HepG2 (cell line): ENCODE results near the gene ARHGDIG. TPM values are rescaled to one million over a fixed set of nuclear protein-coding genes. Genes with fewer than 3 reads are reported as not detected.

Experiments used
- ATAC-seq: fragments of 200-7000 bp; cut with Tn5 transposase; 3 replicates; pipeline ENCODE4 v1.9.1; 2020; ENCODE audit warnings: mild to moderate bottlenecking, moderate library complexity
- BruUV-seq: library from RNA; stranded (reverse); fragments of 400-500 nt; replicated peaks from 2 replicates; lab custom pipeline; 2021; lab: Mats Ljungman, UMichigan
- CTCF ChIA-PET: fragments of 300-600 bp; formaldehyde crosslinking; extraction: SDS; loops from one replicate; lab custom pipeline; 2021; ENCODE audit warnings: low total read pairs, inconsistent platforms, low intra/inter-chr PET ratio; lab: Yijun Ruan, JAX
- POLR2A ChIA-PET: fragments of 350-600 bp; sonication (Branson Sonifier 250); formaldehyde crosslinking; loops from one replicate; lab custom pipeline; 2020; ENCODE audit warnings: antibody characterized with exemption, inconsistent platforms; lab: Yijun Ruan, JAX
- DNase-seq: peaks from one replicate; pipeline ENCODE4 v3.0.0-alpha.2; 2015; ENCODE audit warnings: low spot score
- FAIRE-seq: peaks from 3 replicates; lab custom pipeline; 2011; peaks lifted over from hg19 to GRCh38; lab: Jason Lieb, UNC
- H2AFZ ChIP-seq: one replicate; pipeline ENCODE4 v1.6.1; 2011; ENCODE audit warnings: low read length, inconsistent platforms
- H3K27ac ChIP-seq: fragments of 300-600 bp; 3 replicates; pipeline ENCODE4 v1.8.0; 2011; ENCODE audit warnings: mixed run types, mild to moderate bottlenecking, mixed read lengths, low read length, inconsistent platforms; ENCODE audit not compliant: insufficient read depth; ENCODE audit errors: extremely low read length
- H3K27me3 ChIP-seq, 2 experiments: fragments of 200-600 bp in 1 of 2; 2 replicates in 1 of 2; 3 replicates in 1 of 2; pipeline versions ENCODE4 v1.6.0 to v1.8.0; 2011; ENCODE audit warnings: low read length in 2 of 2, mild to moderate bottlenecking in 2 of 2, moderate library complexity in 2 of 2, inconsistent platforms in 1 of 2; ENCODE audit not compliant: insufficient read depth in 2 of 2, control insufficient read depth in 1 of 2
- H3K36me3 ChIP-seq, 2 experiments: fragments of 200-600 bp in 1 of 2; replicated peaks in 1 of 2; 2 replicates in 1 of 2; 3 replicates in 1 of 2; pipeline versions ENCODE4 v1.5.1 to v1.8.0; 2011; ENCODE audit warnings: low read length in 2 of 2, inconsistent platforms in 1 of 2; ENCODE audit not compliant: insufficient read depth in 2 of 2, control insufficient read depth in 1 of 2
- H3K4me1 ChIP-seq: 2 replicates; pipeline ENCODE4 v1.5.1; 2012; ENCODE audit warnings: low read length, inconsistent platforms; ENCODE audit not compliant: insufficient read depth
- H3K4me2 ChIP-seq: 2 replicates; pipeline ENCODE4 v1.6.0; 2011; ENCODE audit warnings: low read depth, low read length, inconsistent platforms
- H3K4me3 ChIP-seq, 3 experiments: fragments of 200-600 bp in 1 of 3; sonication (generic), shearing (Covaris generic) in 1 of 3; replicated peaks in 1 of 3; 2 replicates each; pipeline ENCODE4 v1.5.1; 2011 to 2016; ENCODE audit warnings: low read length in 3 of 3, inconsistent platforms in 2 of 3, low read depth in 2 of 3, mild to moderate bottlenecking in 2 of 3, control low read depth in 1 of 3, mixed read lengths in 1 of 3; ENCODE audit not compliant: insufficient read depth in 1 of 3
- H3K79me2 ChIP-seq: one replicate; pipeline ENCODE4 v1.6.1; 2011; ENCODE audit warnings: low read length, inconsistent platforms; ENCODE audit not compliant: insufficient read depth
- H3K9ac ChIP-seq: 2 replicates; pipeline ENCODE4 v1.6.0; 2011; ENCODE audit warnings: mild to moderate bottlenecking, low read depth, low read length, inconsistent platforms; ENCODE audit not compliant: insufficient read depth
- H3K9me3 ChIP-seq: 2 replicates; pipeline ENCODE4 v1.5.1; 2012; ENCODE audit warnings: mild to moderate bottlenecking, low read length
- H4K20me1 ChIP-seq: 2 replicates; pipeline ENCODE4 v1.6.0; 2011; ENCODE audit warnings: inconsistent platforms, mild to moderate bottlenecking, low read length, moderate library complexity; ENCODE audit not compliant: insufficient read depth
- ATF7 ChIP-seq, 2 experiments: fragments of 450-650 bp in 1 of 2; sonication (generic) in 1 of 2; formaldehyde crosslinking in 1 of 2; IDR thresholded peaks; 2 replicates each; pipeline versions ENCODE4 v1.4.0 to v1.6.1; 2016 to 2020; ENCODE audit warnings: antibody characterized with exemption in 1 of 2, mild to moderate bottlenecking in 1 of 2, missing genetic modification reagents in 1 of 2
- FOXP1 ChIP-seq, 2 experiments: fragments of 450-650 bp in 1 of 2; IDR thresholded peaks; 2 replicates each; pipeline ENCODE4 v1.6.1; 2017 to 2018; ENCODE audit warnings: antibody characterized with exemption in 1 of 2
- FUBP1 ChIP-seq: sonication (generic); formaldehyde crosslinking; IDR thresholded peaks from 2 replicates; pipeline ENCODE4 v1.5.1; 2020; ENCODE audit warnings: missing genetic modification reagents, mild to moderate bottlenecking, borderline replicate concordance
- IRX3 ChIP-seq: sonication (generic); formaldehyde crosslinking; IDR thresholded peaks from 2 replicates; pipeline ENCODE4 v1.8.1; 2023; ENCODE audit warnings: mild to moderate bottlenecking, low read depth, missing genetic modification reagents, borderline replicate concordance
- NR2C2 ChIP-seq: sonication (generic); formaldehyde crosslinking; IDR thresholded peaks from 2 replicates; pipeline ENCODE4 v1.4.0; 2020; ENCODE audit warnings: missing genetic modification reagents, mild to moderate bottlenecking, moderate library complexity, borderline replicate concordance
- POLR2G ChIP-seq: fragments of 200-400 bp; formaldehyde crosslinking; IDR thresholded peaks from 2 replicates; pipeline ENCODE4 v1.6.1; 2018; ENCODE audit warnings: mild to moderate bottlenecking, low read depth, low read length, moderate library complexity
- SMARCC2 ChIP-seq: fragments of 450-650 bp; IDR thresholded peaks from 2 replicates; pipeline ENCODE4 v1.6.1; 2017; ENCODE audit warnings: antibody characterized with exemption, mild to moderate bottlenecking
- THAP9 ChIP-seq: sonication (generic); formaldehyde crosslinking; IDR thresholded peaks from 2 replicates; pipeline ENCODE4; 2020; ENCODE audit warnings: missing genetic modification reagents, mild to moderate bottlenecking, borderline replicate concordance
- ZNF180 ChIP-seq: sonication (generic); formaldehyde crosslinking; IDR thresholded peaks from 2 replicates; pipeline ENCODE4 v1.4.0; 2020; ENCODE audit warnings: low read depth, missing genetic modification reagents, borderline replicate concordance
- ZNF619 ChIP-seq: sonication (generic); formaldehyde crosslinking; IDR thresholded peaks from 2 replicates; pipeline ENCODE4 v1.4.0; 2020; ENCODE audit warnings: mild to moderate bottlenecking, missing genetic modification reagents
- ZNF746 ChIP-seq: sonication (generic); formaldehyde crosslinking; IDR thresholded peaks from 2 replicates; pipeline ENCODE4 v1.8.0; 2022; ENCODE audit warnings: mild to moderate bottlenecking, missing genetic modification reagents
- ZNF749 ChIP-seq: sonication (generic); formaldehyde crosslinking; IDR thresholded peaks from 2 replicates; pipeline ENCODE4 v1.8.0; 2022; ENCODE audit warnings: mild to moderate bottlenecking, missing genetic modification reagents, moderate library complexity, borderline replicate concordance
- ZNF766 ChIP-seq: sonication (generic); formaldehyde crosslinking; IDR thresholded peaks from 2 replicates; pipeline ENCODE4 v1.5.0; 2020; ENCODE audit warnings: missing genetic modification reagents, borderline replicate concordance
- ZNF776 ChIP-seq: sonication (generic); formaldehyde crosslinking; IDR thresholded peaks from 2 replicates; pipeline ENCODE4 v1.4.0; 2020; ENCODE audit warnings: mild to moderate bottlenecking, missing genetic modification reagents
- ZNF784 ChIP-seq: sonication (generic); formaldehyde crosslinking; IDR thresholded peaks from 2 replicates; pipeline ENCODE4 v1.5.1; 2020; ENCODE audit warnings: missing genetic modification reagents, mild to moderate bottlenecking, borderline replicate concordance
- WGBS: methylation state at CpG from one replicate; pipeline ENCODE4 v1.1.6; 2017; ENCODE audit warnings: low lambda C conversion rate; 5-methylcytosine and 5-hydroxymethylcytosine counted together
- in situ Hi-C: cut with HindIII; loops from 2 replicates; pipeline ENCODE4 v1.10.0; 2017; ENCODE audit warnings: low pct_unique_long_range_greater_than_20kb; ENCODE audit not compliant: extremely low pct_ligation_motif_present
- intact Hi-C: fragments of 100-400 bp; cut with micrococcal nuclease; formaldehyde crosslinking; loops from one replicate; pipeline ENCODE4 v1.10.0; 2022; ENCODE audit not compliant: unreplicated experiment
- polyA plus RNA-seq, 8 experiments: library from polyadenylated mRNA; depleted of rRNA in 3 of 8; stranded (reverse) in 7 of 8; unstranded in 1 of 8; fragments of >200 nt; fragmentation: Illumina TruSeq in 4 of 8; extraction: Trizol in 4 of 8; gene quantifications; 2 replicates each; pipeline versions ENCODE4 v1.2.1 to v1.2.3, GENCODE V29; 2011 to 2016; ENCODE audit warnings: low read depth in 4 of 8, missing spikeins in 1 of 8, mixed read lengths in 1 of 8; ENCODE audit not compliant: insufficient read depth in 1 of 8
- total RNA-seq, 5 experiments: library from RNA; depleted of rRNA; stranded (reverse); fragments of >200 nt; fragmentation: Illumina TruSeq; extraction: Trizol; gene quantifications; 2 replicates each; pipeline ENCODE4 v1.2.3, GENCODE V29; 2016; ENCODE audit warnings: low read depth in 1 of 5

ARHGDIG gene
- total and polyA plus RNA-seq, 2 of the 13 experiments (the other 11 are each of a cell fraction or from before 2014, with no cell fraction given): 0.24 to 0.48 TPM

GRCh38 chr16:273547-274421, 6.6 kb upstream of the ARHGDIG start:
- CTCF ChIA-PET: interaction anchor here (1.9 kb wide), 1 partner anchor 88 kb away, joined by 8 read pairs; no protein-coding TSS in a partner anchor
- no TSS peak for BruUV-seq
- no peak overlapping the region; the same call in 1 of the 2 replicates for H3K4me2 ChIP-seq
- DNase-seq: no peak
- intact Hi-C loops: no loop called here
- no peaks in the 10 kb centered on the region for H3K9me3 ChIP-seq
- no peak overlapping the region for H2AFZ ChIP-seq
- H3K27ac ChIP-seq: no peak overlapping the region
- H3K9ac ChIP-seq: no peak overlapping the region
- no peaks in the 10 kb centered on the region for H4K20me1 ChIP-seq
- TF ChIP-seq ZNF746 (CRISPR knock-in tag) (no peak), NR2C2 (CRISPR knock-in tag) (no peak), POLR2G (no peak), ZNF749 (CRISPR knock-in tag) (no peak), ATF7 (IDR thresholded peaks at IDR 0.05) (no peak), ATF7 (CRISPR knock-in tag; IDR thresholded peaks at IDR 0.05) (no peak), IRX3 (CRISPR knock-in tag) (no peak), SMARCC2 (no peak), ZNF619 (no peak), FUBP1 (CRISPR knock-in tag) (no peak), ZNF776 (no peak), ZNF766 (CRISPR knock-in tag) (no peak), FOXP1 (IDR thresholded peaks at IDR 0.05) (no peak), FOXP1 (CRISPR knock-in tag; IDR thresholded peaks at IDR 0.05) (no peak), ZNF784 (no peak), ZNF180 (CRISPR knock-in tag) (no peak), THAP9 (CRISPR knock-in tag) (no peak)
- in situ Hi-C loops: loop anchor here (5.0 kb wide), 1 partner anchor 89 kb away; no protein-coding TSS in a partner anchor
- peaks cover 40% of the 10 kb centered on the region for H3K4me1 ChIP-seq
- no peaks in the 10 kb centered on the region for H3K36me3 ChIP-seq
- peak overlapping the region in 1 of 3 experiments; percentile 42; a peak in 1 of 6 replicates for H3K4me3 ChIP-seq
- POLR2A ChIA-PET: no interaction called here
- WGBS: 33% methylated on average over 10 of the region's 30 CpGs
- H3K27me3 ChIP-seq: peaks cover 19 to 74% of the 10 kb centered on the region in 2 experiments; a peak in 4 of 5 replicates
- ATAC-seq: peak; percentile 21
- no peaks in the 10 kb centered on the region for H3K79me2 ChIP-seq
- FAIRE-seq: no peak
